Osteocyte (in vitro differentiated cells): ENCODE results near the gene EXOSC1. TPM values are rescaled to one million over a fixed set of nuclear protein-coding genes. Genes with fewer than 3 reads are reported as not detected.

ENCODE experiments used
- DNase-seq: peaks from one replicate; pipeline ENCODE4 v3.0.0; 2021; ENCODE audit warnings: mixed read lengths; ENCODE audit not compliant: unreplicated experiment; ENCODE audit errors: extremely low spot score
- H3K27ac Mint-ChIP-seq: one replicate; pipeline ENCODE4 v1.8.0; 2021; ENCODE audit warnings: mild to moderate bottlenecking, mixed read lengths; ENCODE audit not compliant: unreplicated experiment
- H3K27me3 Mint-ChIP-seq: one replicate; pipeline ENCODE4 v1.8.0; 2021; ENCODE audit warnings: mixed read lengths; ENCODE audit not compliant: unreplicated experiment
- H3K36me3 Mint-ChIP-seq: one replicate; pipeline ENCODE4 v1.8.0; 2021; ENCODE audit warnings: mixed read lengths; ENCODE audit not compliant: unreplicated experiment
- H3K4me1 Mint-ChIP-seq: one replicate; pipeline ENCODE4 v1.8.0; 2021; ENCODE audit warnings: mixed read lengths; ENCODE audit not compliant: unreplicated experiment
- H3K4me3 Mint-ChIP-seq: one replicate; pipeline ENCODE4 v1.8.0; 2021; ENCODE audit warnings: mild to moderate bottlenecking, moderate library complexity, mixed read lengths; ENCODE audit not compliant: unreplicated experiment
- H3K9me3 Mint-ChIP-seq: one replicate; pipeline ENCODE4 v1.8.0; 2021; ENCODE audit warnings: mixed read lengths; ENCODE audit not compliant: unreplicated experiment
- CTCF ChIP-seq: fragments of 200-600 bp; sonication (generic); IDR thresholded peaks from 2 replicates; pipeline ENCODE4 v1.5.0; 2021; ENCODE audit warnings: antibody characterized with exemption, mild to moderate bottlenecking, moderate library complexity
- total RNA-seq: library from RNA; stranded (reverse); gene quantifications from 2 replicates; pipeline ENCODE4 v1.2.1, GENCODE V29; 2021

Gene EXOSC1
- total RNA-seq, 1 donor from 2014 or later, result 31.9 TPM

- Mint-ChIP-seq H3K27me3 (no peaks in the 10 kb centered on the region), H3K27ac (no peak overlapping the region), H3K4me1 (peaks cover 12% of the 10 kb centered on the region), H3K4me3 (no peak overlapping the region), H3K9me3 (no peaks in the 10 kb centered on the region), H3K36me3 (peaks cover 6% of the 10 kb centered on the region)
- no peak for DNase-seq
- no peak for TF ChIP-seq CTCF
Measured at GRCh38 chr10:97485647-97486281, 40.0 kb upstream of the EXOSC1 start.

DNA sequence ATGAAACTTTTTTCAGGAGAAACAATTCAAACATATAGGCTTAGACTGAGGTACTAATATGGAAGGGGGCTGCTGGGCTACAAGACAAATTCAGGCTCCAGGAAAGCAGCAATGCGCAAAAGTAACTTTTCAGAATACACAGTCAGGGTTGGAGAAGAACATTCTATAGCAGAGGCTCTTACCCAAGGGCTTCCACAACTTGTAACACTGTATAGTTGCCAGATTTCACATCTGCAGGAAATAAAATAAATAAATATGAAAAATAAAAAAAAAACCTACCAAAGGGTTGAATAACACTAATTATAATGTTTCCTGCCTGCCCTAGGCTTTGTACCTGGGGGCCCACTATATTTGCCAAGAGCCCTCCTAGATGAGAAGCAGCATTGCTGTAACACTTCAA, 38.1 kb upstream of the EXOSC1 start:
- no peak overlapping the region for H3K4me3 Mint-ChIP-seq
- H3K27me3 Mint-ChIP-seq, result no peaks in the 10 kb centered on the region
- no peak for TF ChIP-seq CTCF
- no peaks in the 10 kb centered on the region for H3K9me3 Mint-ChIP-seq
- DNase-seq, result no peak
- no peak overlapping the region for H3K27ac Mint-ChIP-seq
- peaks cover 8% of the 10 kb centered on the region for H3K4me1 Mint-ChIP-seq
- peaks cover 11% of the 10 kb centered on the region for H3K36me3 Mint-ChIP-seq

DNA sequence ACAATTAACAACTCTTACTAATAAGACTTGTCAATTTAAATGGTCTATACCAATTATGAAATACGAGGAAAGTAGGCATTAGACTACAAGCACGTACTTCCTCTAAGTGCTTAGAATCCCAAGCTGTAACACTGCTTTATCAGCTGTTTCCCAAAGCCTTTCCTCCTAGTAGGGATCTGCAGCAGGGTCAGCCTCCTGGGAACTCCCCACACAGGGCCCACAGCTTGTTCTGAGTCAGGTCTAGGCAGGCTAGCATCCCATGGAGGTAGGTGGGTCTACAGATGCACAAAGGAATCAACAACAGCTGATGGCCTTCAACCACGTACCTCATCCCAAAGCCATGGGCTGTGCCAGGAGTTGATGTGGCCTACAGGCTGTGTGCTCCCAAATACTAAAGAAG, 37.7 kb upstream of the EXOSC1 start:
- Mint-ChIP-seq H3K36me3 (peaks cover 11% of the 10 kb centered on the region), H3K4me3 (no peak overlapping the region), H3K9me3 (no peaks in the 10 kb centered on the region), H3K4me1 (peaks cover 8% of the 10 kb centered on the region), H3K27me3 (no peaks in the 10 kb centered on the region), H3K27ac (no peak overlapping the region)
- DNase-seq, result no peak
- TF ChIP-seq CTCF, result no peak

DNA sequence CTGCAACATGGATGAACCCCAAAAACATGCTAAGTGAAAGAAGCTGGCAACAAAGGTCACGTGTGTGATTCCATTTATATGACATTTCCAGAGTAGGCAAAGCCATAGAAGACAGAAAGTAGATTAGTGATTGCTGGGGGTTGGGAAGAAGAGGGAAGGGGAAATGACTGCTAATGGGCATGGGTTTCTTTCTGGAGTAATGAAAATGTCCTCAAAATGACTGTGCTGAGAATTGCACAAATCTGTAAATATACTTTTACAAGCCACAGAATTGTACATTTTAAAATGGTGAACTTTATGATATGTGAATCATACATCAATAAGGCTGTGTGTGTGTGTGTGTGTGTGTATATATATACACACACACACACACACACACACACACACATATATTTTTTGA, 36.6 kb upstream of the EXOSC1 start:
- no peaks in the 10 kb centered on the region for H3K9me3 Mint-ChIP-seq
- H3K4me3 Mint-ChIP-seq, result no peak overlapping the region
- no peak overlapping the region for H3K27ac Mint-ChIP-seq
- H3K27me3 Mint-ChIP-seq, result no peaks in the 10 kb centered on the region
- no peak for TF ChIP-seq CTCF
- peaks cover 8% of the 10 kb centered on the region for H3K4me1 Mint-ChIP-seq
- no peak for DNase-seq
- peaks cover 15% of the 10 kb centered on the region for H3K36me3 Mint-ChIP-seq

- Mint-ChIP-seq H3K36me3 (peaks cover 26% of the 10 kb centered on the region), H3K27me3 (no peaks in the 10 kb centered on the region), H3K9me3 (no peaks in the 10 kb centered on the region), H3K4me3 (no peak overlapping the region), H3K4me1 (peaks cover 8% of the 10 kb centered on the region), H3K27ac (peak overlapping the region; percentile 38)
- DNase-seq, result no peak
- no peak for TF ChIP-seq CTCF
Measured at GRCh38 chr10:97481071-97481470, 35.3 kb upstream of the EXOSC1 start.
